ENCODE measurements around the gene TLDC2.

DNA sequence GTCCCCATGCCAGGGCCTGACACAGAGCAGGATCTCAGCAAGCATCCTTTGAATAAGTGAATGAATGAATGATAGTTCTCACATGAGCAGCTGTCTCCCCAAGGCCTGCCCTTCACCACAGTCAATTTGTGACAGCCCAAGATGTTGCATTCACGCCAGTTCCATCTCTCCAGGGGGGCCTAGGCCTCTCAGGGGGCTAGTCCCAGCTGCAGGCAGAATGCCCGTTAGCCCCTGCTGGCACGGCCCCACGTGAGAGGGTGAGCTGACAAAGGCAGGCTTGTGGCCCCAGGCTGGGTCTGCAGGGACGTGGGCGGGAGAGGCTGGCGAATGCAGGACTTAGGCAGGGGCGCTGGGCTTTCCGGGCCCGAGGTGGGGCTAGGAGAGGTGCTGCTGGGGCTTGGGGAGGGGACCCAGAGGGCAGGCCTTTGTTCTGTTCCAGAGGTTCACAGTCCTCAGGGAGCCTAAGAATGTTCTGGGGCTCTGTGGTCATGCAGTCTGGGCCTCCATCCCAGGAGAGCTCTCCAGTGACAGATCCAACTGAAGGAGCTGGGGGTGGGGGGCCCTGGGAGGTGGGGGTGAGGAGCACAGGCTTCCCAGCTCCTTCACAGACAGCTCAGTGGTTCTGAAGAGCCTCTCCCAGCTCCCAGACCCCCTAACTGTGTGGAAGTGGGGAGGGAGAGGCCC, 30.5 kb upstream of the TLDC2 start:
- TF ChIP-seq, protein P1, sequence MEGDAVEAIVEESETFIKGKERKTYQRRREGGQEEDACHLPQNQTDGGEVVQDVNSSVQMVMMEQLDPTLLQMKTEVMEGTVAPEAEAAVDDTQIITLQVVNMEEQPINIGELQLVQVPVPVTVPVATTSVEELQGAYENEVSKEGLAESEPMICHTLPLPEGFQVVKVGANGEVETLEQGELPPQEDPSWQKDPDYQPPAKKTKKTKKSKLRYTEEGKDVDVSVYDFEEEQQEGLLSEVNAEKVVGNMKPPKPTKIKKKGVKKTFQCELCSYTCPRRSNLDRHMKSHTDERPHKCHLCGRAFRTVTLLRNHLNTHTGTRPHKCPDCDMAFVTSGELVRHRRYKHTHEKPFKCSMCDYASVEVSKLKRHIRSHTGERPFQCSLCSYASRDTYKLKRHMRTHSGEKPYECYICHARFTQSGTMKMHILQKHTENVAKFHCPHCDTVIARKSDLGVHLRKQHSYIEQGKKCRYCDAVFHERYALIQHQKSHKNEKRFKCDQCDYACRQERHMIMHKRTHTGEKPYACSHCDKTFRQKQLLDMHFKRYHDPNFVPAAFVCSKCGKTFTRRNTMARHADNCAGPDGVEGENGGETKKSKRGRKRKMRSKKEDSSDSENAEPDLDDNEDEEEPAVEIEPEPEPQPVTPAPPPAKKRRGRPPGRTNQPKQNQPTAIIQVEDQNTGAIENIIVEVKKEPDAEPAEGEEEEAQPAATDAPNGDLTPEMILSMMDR (IDR thresholded peaks at IDR 0.05), result no peak
- TF ChIP-seq EP300 (IDR thresholded peaks at IDR 0.05) (no peak), POLR2A (IDR thresholded peaks at IDR 0.05) (no peak)

Data from stomach (tissue), 4 donors.